A673 (cell line): Measurements from ENCODE around the gene MEGF6. TPM values are rescaled to one million over a fixed set of nuclear protein-coding genes. Genes with fewer than 3 reads are reported as not detected.

Source experiments
- BruUV-seq: library from RNA; stranded (reverse); fragments of 400-500 nt; replicated peaks from 2 replicates; lab custom pipeline; 2021; lab: Mats Ljungman, UMichigan
- CTCF ChIA-PET: fragments of 300-600 bp; sonication (Branson Sonifier 250); formaldehyde crosslinking; loops from one replicate; lab custom pipeline; 2022; ENCODE audit warnings: antibody characterized with exemption; lab: Charles Lee
- POLR2A ChIA-PET: fragments of 300-600 bp; sonication (Branson Sonifier 250); formaldehyde crosslinking; loops from one replicate; lab custom pipeline; 2022; ENCODE audit warnings: antibody characterized with exemption; ENCODE audit not compliant: low non-redundant PET; lab: Charles Lee
- DNase-seq: peaks from one replicate; pipeline ENCODE4 v3.0.0-alpha.2; 2015; ENCODE audit warnings: low spot score
- H3K27ac ChIP-seq: fragments of 200-600 bp; sonication (generic); 2 replicates; pipeline ENCODE4 v1.5.1; 2016; ENCODE audit warnings: mixed run types, low read depth, mild to moderate bottlenecking, mixed read lengths, antibody characterized with exemption, low read length; ENCODE audit not compliant: poor library complexity, severe bottlenecking
- H3K27me3 ChIP-seq: fragments of 200-600 bp; sonication (generic); replicated peaks from 2 replicates; pipeline ENCODE4 v1.6.1; 2017; ENCODE audit warnings: mixed run types, low read depth, mild to moderate bottlenecking, mixed read lengths, antibody characterized with exemption, low read length; ENCODE audit not compliant: insufficient read depth, poor library complexity
- H3K36me3 ChIP-seq: fragments of 200-600 bp; sonication (generic); 2 replicates; pipeline ENCODE4 v1.6.1; 2016; ENCODE audit warnings: mixed run types, mild to moderate bottlenecking, mixed read lengths, antibody characterized with exemption, low read length; ENCODE audit not compliant: insufficient read depth, poor library complexity, severe bottlenecking
- H3K4me1 ChIP-seq: fragments of 200-600 bp; sonication (generic); 2 replicates; pipeline ENCODE4 v1.6.1; 2017; ENCODE audit warnings: mixed run types, mild to moderate bottlenecking, mixed read lengths, antibody characterized with exemption, low read length; ENCODE audit not compliant: insufficient read depth, poor library complexity, severe bottlenecking
- H3K4me3 ChIP-seq: fragments of 200-600 bp; sonication (generic); 2 replicates; pipeline ENCODE4 v1.5.1; 2016; ENCODE audit warnings: low read depth, mixed run types, mild to moderate bottlenecking, mixed read lengths, low read length; ENCODE audit not compliant: poor library complexity, severe bottlenecking
- H3K9me3 ChIP-seq: fragments of 200-600 bp; sonication (generic); 2 replicates; pipeline ENCODE4 v1.6.1; 2016; ENCODE audit warnings: mixed run types, low read depth, mild to moderate bottlenecking, mixed read lengths, antibody characterized with exemption, low read length; ENCODE audit not compliant: poor library complexity, severe bottlenecking
- EZH2 ChIP-seq: fragments of 200-600 bp; sonication (generic); IDR thresholded peaks from 2 replicates; pipeline ENCODE4 v1.6.1; 2017; ENCODE audit warnings: borderline replicate concordance, low read depth, mild to moderate bottlenecking, mixed read lengths, antibody characterized with exemption, low read length; ENCODE audit not compliant: poor library complexity, severe bottlenecking
- intact Hi-C: fragments of 100-400 bp; cut with micrococcal nuclease; formaldehyde crosslinking; loops from one replicate; pipeline ENCODE4 v1.10.0; 2022; ENCODE audit not compliant: unreplicated experiment
- total RNA-seq: library from RNA; stranded (reverse); gene quantifications from 2 replicates; pipeline ENCODE4 v1.2.3, GENCODE V29; 2021
- TF ChIP-seq, protein P1 (sequence below): fragments of 300-800, 200-600 bp; sonication (generic); conservative IDR thresholded peaks from 2 replicates; pipeline ENCODE4 v1.5.1; 2017; ENCODE audit warnings: low read depth, mild to moderate bottlenecking, antibody characterized with exemption, low read length, moderate library complexity, mixed read lengths

Gene MEGF6
- total RNA-seq, 1 experiment from 2014 or later: 2.8 TPM

DNA sequence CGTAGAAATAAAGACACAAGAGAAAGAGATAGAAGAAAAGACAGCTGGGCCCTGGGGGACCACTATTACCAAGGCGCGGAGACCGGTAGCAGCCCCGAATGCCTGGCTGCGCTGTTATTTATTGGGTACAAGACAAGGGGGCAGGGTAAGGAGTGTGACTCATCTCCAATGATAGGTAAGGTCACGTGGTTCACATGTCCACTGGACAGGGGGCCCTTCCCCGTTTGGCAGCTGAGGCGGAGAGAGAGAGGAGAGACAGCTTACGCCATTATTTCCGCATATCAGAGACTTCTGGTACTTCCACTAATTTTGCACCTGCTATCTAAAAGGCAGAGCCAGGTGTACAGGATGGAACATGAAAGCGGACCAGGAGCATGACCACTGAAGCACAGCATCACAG, 9.4 kb upstream of the MEGF6 start:
- Histone ChIP-seq H3K4me1 (peaks cover 5% of the 10 kb centered on the region), H3K27ac (no peak overlapping the region), H3K36me3 (no peaks in the 10 kb centered on the region), H3K27me3 (no peaks in the 10 kb centered on the region), H3K4me3 (no peak overlapping the region), H3K9me3 (no peaks in the 10 kb centered on the region)
- CTCF ChIA-PET: interaction anchor here (1.3 to 2.0 kb wide), 3 partner anchors 128 to 168 kb away, joined by 4 to 10 read pairs (median 8); no protein-coding TSS in a partner anchor
- POLR2A ChIA-PET: no interaction called here
- no peak for TF ChIP-seq EZH2
- TF ChIP-seq, protein P1, sequence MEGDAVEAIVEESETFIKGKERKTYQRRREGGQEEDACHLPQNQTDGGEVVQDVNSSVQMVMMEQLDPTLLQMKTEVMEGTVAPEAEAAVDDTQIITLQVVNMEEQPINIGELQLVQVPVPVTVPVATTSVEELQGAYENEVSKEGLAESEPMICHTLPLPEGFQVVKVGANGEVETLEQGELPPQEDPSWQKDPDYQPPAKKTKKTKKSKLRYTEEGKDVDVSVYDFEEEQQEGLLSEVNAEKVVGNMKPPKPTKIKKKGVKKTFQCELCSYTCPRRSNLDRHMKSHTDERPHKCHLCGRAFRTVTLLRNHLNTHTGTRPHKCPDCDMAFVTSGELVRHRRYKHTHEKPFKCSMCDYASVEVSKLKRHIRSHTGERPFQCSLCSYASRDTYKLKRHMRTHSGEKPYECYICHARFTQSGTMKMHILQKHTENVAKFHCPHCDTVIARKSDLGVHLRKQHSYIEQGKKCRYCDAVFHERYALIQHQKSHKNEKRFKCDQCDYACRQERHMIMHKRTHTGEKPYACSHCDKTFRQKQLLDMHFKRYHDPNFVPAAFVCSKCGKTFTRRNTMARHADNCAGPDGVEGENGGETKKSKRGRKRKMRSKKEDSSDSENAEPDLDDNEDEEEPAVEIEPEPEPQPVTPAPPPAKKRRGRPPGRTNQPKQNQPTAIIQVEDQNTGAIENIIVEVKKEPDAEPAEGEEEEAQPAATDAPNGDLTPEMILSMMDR: no peak
- no TSS peak for BruUV-seq
- intact Hi-C loops: loop anchor here (2.0 kb wide), 1 partner anchor 168 kb away; no protein-coding TSS in a partner anchor
- no peak for DNase-seq

DNA sequence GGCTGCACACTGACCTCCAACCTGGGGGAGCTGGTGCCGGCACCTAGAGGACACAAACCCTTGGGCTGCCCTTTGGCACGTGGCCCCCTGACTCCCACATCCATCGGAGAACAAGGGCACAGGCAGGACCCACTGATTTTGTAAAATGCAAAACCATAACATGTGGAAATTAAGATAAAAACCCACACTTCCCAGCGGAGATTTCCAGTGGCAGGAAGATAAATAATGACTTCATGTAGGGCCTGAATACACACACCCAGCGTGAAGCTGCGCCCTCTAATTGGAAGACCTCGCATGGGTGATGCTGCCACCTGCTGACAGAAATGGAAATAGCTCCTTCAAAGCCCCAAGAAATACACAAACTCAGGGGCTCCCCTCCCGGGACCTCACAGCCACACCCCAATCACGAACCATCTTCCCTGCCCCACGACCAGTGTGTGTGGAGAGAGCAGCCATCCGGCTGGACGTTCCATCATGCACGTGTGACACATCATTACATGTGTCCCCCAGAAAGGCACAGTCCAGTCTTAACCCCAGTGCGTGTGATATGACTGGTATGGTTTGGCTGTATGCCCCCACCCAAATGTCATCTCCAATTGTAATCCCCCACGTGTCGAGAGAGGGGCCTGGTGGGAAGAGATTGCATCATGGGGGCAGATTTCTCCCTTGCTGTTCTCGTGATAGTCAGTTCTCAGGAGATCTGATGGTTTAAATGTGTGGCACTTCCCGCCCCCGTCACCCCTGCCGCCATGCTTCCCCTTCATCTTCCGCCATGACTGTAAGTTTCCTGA, 7.8 kb upstream of the MEGF6 start:
- peaks cover 5% of the 10 kb centered on the region for H3K4me1 ChIP-seq
- H3K9me3 ChIP-seq: no peaks in the 10 kb centered on the region
- H3K36me3 ChIP-seq: no peaks in the 10 kb centered on the region
- H3K4me3 ChIP-seq: no peak overlapping the region
- no peak overlapping the region for H3K27ac ChIP-seq
- CTCF ChIA-PET: interaction anchor here (0.5 to 1.7 kb wide), 13 partner anchors 11 to 489 kb away, joined by 3 to 42 read pairs (median 4); no protein-coding TSS in a partner anchor
- intact Hi-C loops: loop anchor here (1.0 kb wide), 2 partner anchors 54 to 128 kb away; no protein-coding TSS in a partner anchor
- no peaks in the 10 kb centered on the region for H3K27me3 ChIP-seq
- no TSS peak for BruUV-seq
- peak; percentile 87 for DNase-seq
- TF ChIP-seq, protein P1: peak; percentile 91
- TF ChIP-seq EZH2: no peak
- POLR2A ChIA-PET: no interaction called here

DNA sequence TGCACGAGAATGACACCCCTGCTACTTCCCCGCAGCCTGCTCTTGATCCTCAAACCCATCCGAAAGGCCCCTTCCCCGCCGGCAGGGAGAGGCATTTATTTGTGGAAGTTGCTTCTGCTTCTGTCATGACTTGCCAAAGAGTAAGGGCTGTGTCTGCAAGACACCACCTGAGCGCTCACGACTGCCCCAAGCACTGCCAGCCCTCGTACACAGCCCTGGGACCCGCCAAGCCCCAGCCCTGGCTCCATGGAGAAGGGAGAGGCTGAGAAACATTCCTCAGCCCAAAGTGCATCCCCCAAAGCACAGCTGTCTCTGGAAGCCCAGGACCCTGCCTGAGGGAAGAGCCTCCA, 7.2 kb upstream of the MEGF6 start:
- POLR2A ChIA-PET: no interaction called here
- Histone ChIP-seq H3K36me3 (no peaks in the 10 kb centered on the region), H3K9me3 (no peaks in the 10 kb centered on the region), H3K27ac (no peak overlapping the region), H3K4me1 (peaks cover 5% of the 10 kb centered on the region), H3K4me3 (no peak overlapping the region), H3K27me3 (no peaks in the 10 kb centered on the region)
- no TSS peak for BruUV-seq
- intact Hi-C loops: no loop called here
- CTCF ChIA-PET: interaction anchor here (0.5 to 1.7 kb wide), 12 partner anchors 12 to 488 kb away, joined by 3 to 42 read pairs (median 4); no protein-coding TSS in a partner anchor
- TF ChIP-seq, protein P1: no peak
- TF ChIP-seq EZH2: no peak
- DNase-seq: no peak
